GM18867 (cell line): ENCODE measurements around the gene C1QL4.
"Not testable (repeated sequence)": the region's sequence is repeated elsewhere in the genome, so short reads cannot be mapped to it uniquely, and the experiment has no call there.

ENCODE experiments used
- ATAC-seq: cut with Tn5 transposase; IDR thresholded peaks from one replicate; pipeline ENCODE4 v1.9.1; 2021; ENCODE audit warnings: mild to moderate bottlenecking, moderate library complexity; ENCODE audit not compliant: unreplicated experiment

Gene C1QL4

DNA sequence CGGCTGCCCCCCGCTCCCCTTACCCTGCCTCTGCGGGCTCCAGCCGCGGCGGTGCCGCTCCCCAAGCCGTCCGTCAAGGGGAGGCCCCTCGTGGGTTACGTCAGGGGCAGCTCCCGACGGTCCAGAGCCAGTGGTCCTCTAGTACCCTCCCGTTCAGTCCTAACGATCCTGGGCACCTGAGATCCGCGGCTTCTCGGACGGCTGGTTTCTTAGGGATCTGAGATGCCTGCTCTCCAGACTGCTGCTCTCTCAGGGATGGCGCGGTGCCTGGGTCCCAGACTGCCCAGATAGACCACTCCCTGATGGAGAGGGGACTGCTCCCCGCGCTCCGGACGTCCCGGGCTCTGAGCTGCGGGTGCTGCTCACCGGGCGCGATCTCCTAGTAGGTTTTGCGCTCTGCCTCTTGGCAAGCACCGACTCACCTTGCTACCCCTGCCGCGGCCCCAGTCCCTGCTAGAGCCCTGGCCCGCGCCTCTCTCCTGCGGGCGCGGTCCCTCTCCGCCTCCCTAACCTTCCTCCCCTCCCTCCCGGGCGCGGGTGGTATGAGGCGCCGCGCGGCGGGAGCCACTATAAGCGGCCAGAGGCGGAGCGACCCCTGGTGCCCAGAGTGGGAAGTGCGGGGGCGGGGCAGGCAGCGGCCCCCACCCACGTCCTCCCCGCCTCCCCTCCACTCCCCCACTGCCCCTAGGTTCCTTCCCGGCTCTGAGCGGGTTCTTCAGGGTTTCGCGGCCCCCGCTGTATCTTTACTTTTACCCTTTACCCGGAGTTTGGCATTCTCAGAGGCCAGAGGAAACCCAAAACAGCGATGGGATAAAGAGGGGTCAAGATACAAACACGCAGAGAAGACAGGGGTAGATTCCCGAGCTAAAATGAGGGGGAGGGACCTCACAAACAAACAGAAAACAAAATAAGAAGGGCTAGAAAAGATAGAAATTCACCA, at the start of gene C1QL4:
TSS of gene C1QL4 (minus strand) at position 544 of the 940 bp plus-strand sequence. CDS start 711 bp downstream, outside the sequence.
- ATAC-seq, result peak; percentile 60

- not testable (repeated sequence) for ATAC-seq
Observed at GRCh38 chr12:49380184-49380583, 43.2 kb upstream of the C1QL4 start.

GRCh38 chr12:49377386-49377785, 40.4 kb upstream of the C1QL4 start:
- no peak for ATAC-seq

- ATAC-seq, result no peak
Observed at GRCh38 chr12:49375406-49375805, 38.4 kb upstream of the C1QL4 start.

DNA sequence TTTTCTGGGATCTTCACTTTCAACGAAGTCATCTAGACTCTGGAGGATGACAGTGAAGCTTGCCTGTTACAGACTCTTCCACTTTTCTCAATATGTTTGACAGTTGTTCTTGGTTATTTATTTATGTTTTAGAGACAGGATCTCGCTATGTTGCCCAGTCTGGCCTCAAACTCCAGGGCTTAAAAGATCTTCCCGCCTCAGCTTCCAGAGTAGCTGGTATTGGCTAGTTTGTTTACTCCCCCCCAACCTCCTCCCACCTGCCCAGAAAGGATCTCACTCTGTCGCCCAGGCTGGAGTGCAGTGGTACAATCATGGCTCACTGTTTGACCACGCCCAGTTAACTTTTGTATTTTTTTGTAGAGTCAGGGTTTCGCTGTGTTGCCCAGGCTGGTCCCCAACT, 33.6 kb upstream of the C1QL4 start:
- ATAC-seq, result no peak

- peak; percentile 41 for ATAC-seq
Observed at GRCh38 chr12:49369411-49370145, 32.6 kb upstream of the C1QL4 start.

DNA sequence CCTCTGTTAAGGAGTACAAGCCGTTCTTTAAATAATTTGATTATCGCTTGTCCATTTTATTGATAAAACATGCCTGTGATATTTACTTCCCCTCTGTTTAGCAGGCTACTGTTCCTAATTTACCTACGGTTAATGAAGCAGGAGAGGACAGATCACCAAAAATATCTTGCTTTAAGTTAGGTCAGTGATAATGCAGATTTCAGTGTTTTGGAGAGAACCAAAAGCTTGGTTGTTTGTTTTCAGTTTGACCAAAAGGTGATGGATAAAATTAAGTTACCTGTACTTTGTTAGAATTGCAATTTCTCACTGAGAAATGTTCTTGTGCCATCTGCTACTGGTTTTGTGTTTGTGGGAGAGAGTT, 31.2 kb upstream of the C1QL4 start:
- ATAC-seq, result no peak

DNA sequence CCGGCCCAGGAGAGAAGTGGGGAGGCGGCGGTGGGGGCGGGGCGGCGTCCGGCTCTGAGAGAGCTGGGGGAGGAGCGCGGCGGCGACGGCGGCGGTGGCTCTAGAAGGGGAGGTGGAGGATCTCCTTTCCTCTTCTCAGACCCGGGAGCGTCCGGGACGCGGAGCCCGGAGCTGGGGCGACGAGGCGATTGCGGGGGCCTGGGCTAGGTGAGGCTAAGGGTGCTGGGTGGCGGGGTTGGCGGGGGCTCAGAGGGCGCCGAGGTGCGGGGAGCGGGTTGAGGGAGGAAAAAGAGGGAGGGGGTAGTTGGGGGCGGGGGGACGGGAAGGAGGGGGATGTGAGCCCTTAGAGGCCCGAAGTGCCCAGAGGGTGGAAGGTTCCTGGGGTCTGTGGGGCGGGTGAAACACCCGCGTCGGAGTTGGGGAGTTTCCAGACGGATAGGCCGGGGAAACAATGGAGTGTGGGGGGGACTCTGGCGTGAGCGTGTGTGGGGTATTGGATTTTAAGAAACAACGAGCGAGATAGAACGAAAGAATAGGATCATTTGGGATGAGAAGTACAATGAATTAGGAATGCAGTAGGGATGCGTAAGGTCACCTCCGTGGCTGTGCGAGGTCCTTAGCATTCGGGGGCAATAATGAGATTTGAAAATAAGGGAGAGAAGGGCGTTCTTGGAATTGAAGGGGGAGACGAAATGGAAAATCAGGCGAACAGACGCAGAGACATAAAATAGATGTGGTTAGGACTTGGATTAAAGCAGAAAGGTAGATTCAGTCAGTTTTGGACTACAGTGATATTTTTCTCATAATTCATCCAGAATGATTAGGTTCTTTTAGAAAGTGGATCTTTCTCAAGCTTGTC, 30.6 kb upstream of the C1QL4 start, which contains the start of gene SPATS2:
TSS of gene SPATS2 (plus strand) at position 82 of the 859 bp plus-strand sequence. CDS start 93,551 bp downstream, outside the sequence.
- no peak for ATAC-seq

DNA sequence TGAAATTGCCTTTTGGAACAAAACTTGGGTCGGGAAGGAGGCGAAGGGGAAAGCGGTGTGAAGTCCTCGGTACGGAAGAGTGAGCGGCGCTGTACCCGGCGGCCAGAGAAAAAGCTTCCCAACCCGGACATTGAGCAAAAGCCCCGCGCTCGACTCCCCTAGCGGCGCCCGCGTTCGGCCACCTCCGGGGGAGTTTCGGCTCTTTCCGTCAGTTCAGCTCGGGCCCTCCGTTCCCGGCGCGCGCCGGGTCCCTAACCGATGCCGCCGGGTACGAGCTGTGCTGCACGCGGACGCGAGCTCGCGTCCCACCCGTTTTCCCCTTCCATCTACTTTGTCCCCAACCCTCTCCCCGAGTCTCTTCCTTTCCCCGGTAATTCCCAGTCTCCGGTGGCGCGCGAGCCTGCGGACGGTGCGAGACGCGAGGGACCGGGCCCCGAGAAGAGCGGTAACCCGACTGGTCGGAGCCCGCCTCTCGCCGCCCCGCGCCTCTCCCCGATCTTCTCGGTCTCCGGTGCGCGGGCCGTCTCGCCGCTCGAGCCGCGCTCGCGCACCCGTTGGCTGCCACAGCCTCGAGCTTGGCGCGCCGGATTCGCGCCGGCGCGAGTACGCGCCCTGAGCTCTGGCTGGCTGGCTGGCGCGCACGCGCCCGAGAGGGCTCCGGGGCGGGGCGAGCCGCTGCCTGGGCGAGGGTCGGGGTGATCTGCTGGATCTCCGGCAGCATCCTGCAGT, 29.8 kb upstream of the C1QL4 start:
- peak; percentile 66 for ATAC-seq

DNA sequence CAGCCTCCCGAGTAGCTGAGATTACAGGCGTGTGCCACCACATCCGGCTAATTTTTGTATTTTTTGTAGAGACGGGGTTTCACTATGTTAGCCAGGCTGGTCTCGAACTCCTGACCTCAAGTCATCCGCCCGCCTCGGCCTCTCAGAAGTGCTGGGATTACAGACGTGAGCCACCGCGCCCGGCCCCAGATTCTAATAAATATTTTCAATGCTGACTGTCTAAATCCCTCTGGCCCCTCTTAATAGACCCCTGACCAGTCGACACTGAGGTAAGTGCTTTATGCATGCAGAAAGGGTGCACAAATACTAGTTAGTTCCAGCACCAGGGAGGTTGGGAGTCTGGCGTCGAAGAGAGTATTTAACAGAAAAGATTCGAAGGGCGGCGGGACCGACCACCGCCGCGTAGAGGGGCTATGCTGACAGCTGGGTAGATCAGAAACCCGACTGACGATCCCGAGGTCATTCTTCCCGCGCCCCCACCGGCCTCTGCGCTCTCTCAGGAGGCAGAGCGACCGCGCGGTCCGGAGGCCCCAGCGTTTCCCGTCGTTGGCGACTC, 29.2 kb upstream of the C1QL4 start:
- peak; percentile 18 for ATAC-seq

- ATAC-seq, result no peak
Observed at GRCh38 chr12:49365542-49365941, 28.6 kb upstream of the C1QL4 start.

DNA sequence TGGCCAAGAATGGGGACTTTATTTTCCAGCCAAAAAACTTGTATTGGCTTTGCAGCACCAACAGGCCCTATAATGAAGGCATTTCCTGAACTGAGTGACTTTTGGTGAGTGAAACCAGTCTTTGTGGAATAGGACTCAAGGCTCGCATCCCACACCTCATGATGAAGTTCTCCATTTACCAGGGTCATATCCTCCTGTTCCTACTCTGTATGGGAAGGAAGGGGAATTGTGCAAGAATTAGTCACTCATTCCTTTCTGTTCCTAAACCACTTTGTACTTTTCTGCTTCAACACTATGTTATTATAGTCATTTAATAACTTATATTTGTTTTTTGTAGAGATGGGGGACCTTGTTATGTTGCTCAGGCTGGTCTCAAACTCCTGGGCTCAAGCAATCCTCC, 28.0 kb upstream of the C1QL4 start:
- no peak for ATAC-seq

- no peak for ATAC-seq
Observed at GRCh38 chr12:49362077-49362476, 25.1 kb upstream of the C1QL4 start.

- ATAC-seq, result no peak
Observed at GRCh38 chr12:49359671-49360070, 22.7 kb upstream of the C1QL4 start.

DNA sequence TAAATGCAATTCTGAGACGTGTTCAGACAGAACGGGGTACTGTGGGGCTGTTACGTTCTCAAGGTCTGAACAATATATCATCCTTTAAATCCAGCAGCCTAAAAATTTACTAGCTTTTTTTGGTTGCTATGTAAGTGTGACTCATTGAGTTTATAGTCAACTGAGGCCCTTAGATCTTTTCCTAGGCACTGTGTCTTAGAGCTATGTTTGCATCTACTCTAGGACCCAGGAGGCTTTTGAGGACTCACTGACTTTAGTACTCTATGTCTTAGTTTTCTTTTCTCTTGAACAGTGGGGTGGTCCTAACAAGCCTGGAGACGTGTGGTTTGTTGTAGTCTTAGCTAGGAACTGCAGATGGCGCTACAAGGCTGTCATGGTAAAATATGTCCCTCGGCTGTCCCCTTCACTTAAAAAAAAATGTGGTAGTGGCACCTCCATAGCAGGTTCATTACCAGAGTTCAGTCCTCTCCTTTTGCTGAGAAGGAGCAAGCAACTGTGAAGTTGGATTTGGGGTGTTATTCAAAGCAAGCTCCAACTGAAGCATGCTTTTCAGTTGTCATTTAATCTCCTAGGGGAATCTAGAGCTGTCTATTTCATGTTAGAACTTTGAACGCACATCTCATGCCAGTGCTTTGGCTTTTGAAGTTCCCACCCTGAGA, 21.6 kb upstream of the C1QL4 start:
- peak; percentile 58 for ATAC-seq

DNA sequence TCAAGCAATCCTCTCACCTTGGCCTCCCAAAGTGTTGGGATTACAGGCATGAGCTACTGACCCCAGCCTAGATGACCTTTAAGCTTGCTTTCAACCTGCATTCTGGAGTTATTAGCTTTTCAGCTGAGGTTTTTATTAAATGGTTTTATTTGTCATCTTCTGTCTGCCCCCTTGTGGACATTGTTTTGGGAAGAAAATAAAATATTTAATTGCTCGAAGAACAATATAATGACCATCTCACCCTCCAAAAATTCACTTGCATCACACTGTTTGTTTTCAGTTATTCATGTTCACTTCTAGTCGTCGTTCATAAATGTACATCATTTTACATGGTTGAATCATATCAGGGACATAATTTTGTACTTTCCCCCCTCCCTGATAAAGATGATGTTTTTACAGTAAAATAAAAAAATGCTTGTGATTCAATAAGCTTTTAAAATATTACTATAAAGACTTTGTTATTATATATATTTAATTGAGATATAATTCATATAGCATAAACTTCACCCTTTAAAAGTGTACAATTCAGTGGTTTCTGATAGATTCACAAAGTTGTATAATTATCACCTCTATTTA, 20.2 kb upstream of the C1QL4 start:
- ATAC-seq, result no peak

DNA sequence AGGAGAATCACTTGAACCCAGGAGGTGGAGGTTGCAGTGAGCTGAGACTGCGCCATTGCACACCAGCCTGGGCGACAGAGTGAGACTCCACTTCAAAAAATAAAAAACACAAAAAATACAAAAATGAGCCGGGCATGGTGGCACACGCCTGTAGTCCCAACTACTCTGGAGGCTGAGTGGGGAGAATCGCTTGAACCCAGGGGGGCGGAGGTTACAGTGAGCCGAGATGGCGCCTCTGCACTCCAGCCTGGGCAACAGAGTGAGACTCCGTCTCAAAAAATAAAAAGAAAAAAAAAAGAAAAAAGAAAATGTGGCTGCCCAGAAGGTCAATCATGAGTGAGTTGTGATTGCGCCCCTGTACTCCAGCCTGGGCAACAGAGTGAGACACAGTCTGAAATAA, 18.9 kb upstream of the C1QL4 start:
- ATAC-seq, result no peak

DNA sequence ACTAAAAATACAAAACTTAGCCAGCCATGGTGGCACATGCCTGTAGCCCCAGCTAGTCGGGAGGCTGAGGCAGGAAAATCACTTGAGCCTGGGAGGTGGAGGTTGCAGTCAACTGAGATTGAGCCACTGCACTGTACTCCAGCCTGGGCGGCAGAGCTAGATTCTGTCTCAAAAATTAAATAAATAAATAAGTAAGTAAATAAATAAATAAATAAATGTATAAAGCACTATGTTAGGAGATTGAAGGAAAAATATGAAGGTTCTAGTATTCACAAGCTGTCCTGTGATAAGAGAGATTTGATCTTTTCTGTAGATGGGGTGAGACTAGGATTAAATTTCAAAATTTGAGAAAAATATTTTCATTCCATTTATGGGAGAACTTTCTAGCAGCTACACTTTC, 15.4 kb upstream of the C1QL4 start:
- no peak for ATAC-seq

DNA sequence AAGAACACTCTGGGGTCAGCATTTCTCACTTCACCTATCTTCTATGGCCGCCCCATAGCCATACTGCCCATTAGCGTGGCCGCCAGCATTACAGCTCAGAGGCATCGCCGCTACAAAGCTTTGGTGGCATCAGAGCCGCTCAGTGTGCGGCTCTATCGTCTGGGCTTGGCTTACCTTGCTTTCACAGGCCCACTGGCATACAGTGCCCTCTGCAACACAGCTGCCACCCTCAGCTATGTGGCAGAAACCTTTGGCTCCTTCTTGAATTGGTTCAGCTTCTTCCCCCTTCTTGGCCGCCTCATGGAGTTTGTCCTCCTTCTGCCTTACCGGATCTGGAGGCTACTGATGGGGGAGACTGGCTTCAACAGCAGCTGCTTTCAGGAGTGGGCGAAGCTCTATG, 12.3 kb upstream of the C1QL4 start:
- ATAC-seq, result no peak
